ENCODE measurements around the gene LEKR1. TPM values are rescaled to one million over a fixed set of nuclear protein-coding genes. Genes with fewer than 3 reads are reported as not detected.
A peak's percentile ranks its signal among the peaks of the same experiment; 100 is the strongest.

Gene LEKR1
- total RNA-seq, 1 experiment from 2014 or later = 5.1 TPM

GRCh38 chr3:157089455-157090221 lies 263.5 kb downstream of the LEKR1 start:
- DNase-seq = peak; percentile 75
- no peak for TF ChIP-seq CTCF (IDR thresholded peaks at IDR 0.05; ENCODE audit: unreplicated experiment)
- H3K27ac Mint-ChIP-seq (ENCODE audit: unreplicated experiment) = peak overlapping the region; percentile 94
- peak overlapping the region; percentile 83 for H3K4me3 Mint-ChIP-seq (ENCODE audit: low read depth, unreplicated experiment)
- BruUV-seq (replicated peaks) = no TSS peak
- intact Hi-C loops (cut with micrococcal nuclease; ENCODE audit: unreplicated experiment) = loop anchor here (2.0 to 5.0 kb wide), 2 partner anchors 271 to 632 kb away; no protein-coding TSS in a partner anchor
- peaks cover 8% of the 10 kb centered on the region for H3K9me3 Mint-ChIP-seq (ENCODE audit: low read depth, unreplicated experiment)
- CTCF ChIA-PET = interaction anchor here (0.6 to 3.4 kb wide), 26 partner anchors 9 to 1046 kb away, joined by 3 to 49 read pairs (median 6); partner anchors contain the start of genes CCNL1, SSR3 and TIPARP
- peaks cover 37% of the 10 kb centered on the region for H3K36me3 Mint-ChIP-seq (ENCODE audit: insufficient read depth, unreplicated experiment)
- peaks cover 81% of the 10 kb centered on the region for H3K4me1 Mint-ChIP-seq (ENCODE audit: low read depth, unreplicated experiment)
- H3K27me3 Mint-ChIP-seq (ENCODE audit: unreplicated experiment) = no peaks in the 10 kb centered on the region

- DNase-seq = no peak
- BruUV-seq (replicated peaks) = no TSS peak
- CTCF ChIA-PET = interaction anchor here (0.7 to 1.6 kb wide), 4 partner anchors 12 to 556 kb away, joined by 3 to 5 read pairs (median 3); no protein-coding TSS in a partner anchor
- H3K27me3 Mint-ChIP-seq (ENCODE audit: unreplicated experiment) = no peaks in the 10 kb centered on the region
- H3K4me3 Mint-ChIP-seq (ENCODE audit: low read depth, unreplicated experiment) = no peak overlapping the region
- H3K9me3 Mint-ChIP-seq (ENCODE audit: low read depth, unreplicated experiment) = peaks cover 8% of the 10 kb centered on the region
- peak overlapping the region; percentile 94 for H3K27ac Mint-ChIP-seq (ENCODE audit: unreplicated experiment)
- TF ChIP-seq CTCF (IDR thresholded peaks at IDR 0.05; ENCODE audit: unreplicated experiment) = no peak
- peaks cover 37% of the 10 kb centered on the region for H3K36me3 Mint-ChIP-seq (ENCODE audit: insufficient read depth, unreplicated experiment)
- H3K4me1 Mint-ChIP-seq (ENCODE audit: low read depth, unreplicated experiment) = peaks cover 72% of the 10 kb centered on the region
- intact Hi-C loops (cut with micrococcal nuclease; ENCODE audit: unreplicated experiment) = no loop called here
These were observed 265.1 kb downstream of the LEKR1 start for GRCh38 chr3:157091083-157091833.

- Mint-ChIP-seq H3K4me1 (ENCODE audit: low read depth, unreplicated experiment) (peaks cover 63% of the 10 kb centered on the region), H3K36me3 (ENCODE audit: insufficient read depth, unreplicated experiment) (peaks cover 30% of the 10 kb centered on the region), H3K9me3 (ENCODE audit: low read depth, unreplicated experiment) (peaks cover 8% of the 10 kb centered on the region), H3K4me3 (ENCODE audit: low read depth, unreplicated experiment) (no peak overlapping the region), H3K27me3 (ENCODE audit: unreplicated experiment) (no peaks in the 10 kb centered on the region), H3K27ac (ENCODE audit: unreplicated experiment) (peak overlapping the region; percentile 16)
- no peak for DNase-seq
- CTCF ChIA-PET = interaction anchor here (1.0 to 1.6 kb wide), 3 partner anchors 11 to 557 kb away, joined by 3 to 5 read pairs (median 3); no protein-coding TSS in a partner anchor
- intact Hi-C loops (cut with micrococcal nuclease; ENCODE audit: unreplicated experiment) = no loop called here
- no peak for TF ChIP-seq CTCF (IDR thresholded peaks at IDR 0.05; ENCODE audit: unreplicated experiment)
- no TSS peak for BruUV-seq (replicated peaks)
These were observed 266.1 kb downstream of the LEKR1 start for GRCh38 chr3:157092230-157092629.

GRCh38 chr3:157093096-157093495 lies 266.9 kb downstream of the LEKR1 start:
- CTCF ChIA-PET = interaction anchor here (0.7 to 1.6 kb wide), 2 partner anchors 10 to 21 kb away, joined by 3 to 5 read pairs; no protein-coding TSS in a partner anchor
- Mint-ChIP-seq H3K27me3 (ENCODE audit: unreplicated experiment) (no peaks in the 10 kb centered on the region), H3K36me3 (ENCODE audit: insufficient read depth, unreplicated experiment) (peaks cover 21% of the 10 kb centered on the region), H3K4me3 (ENCODE audit: low read depth, unreplicated experiment) (no peak overlapping the region), H3K9me3 (ENCODE audit: low read depth, unreplicated experiment) (peaks cover 8% of the 10 kb centered on the region), H3K4me1 (ENCODE audit: low read depth, unreplicated experiment) (peaks cover 54% of the 10 kb centered on the region), H3K27ac (ENCODE audit: unreplicated experiment) (no peak overlapping the region)
- BruUV-seq (replicated peaks) = no TSS peak
- intact Hi-C loops (cut with micrococcal nuclease; ENCODE audit: unreplicated experiment) = no loop called here
- no peak for TF ChIP-seq CTCF (IDR thresholded peaks at IDR 0.05; ENCODE audit: unreplicated experiment)
- no peak for DNase-seq
